Inferior parietal cortex (tissue), 1 donor: ENCODE measurements around the gene ZC3H18.
"Not testable (repeated sequence)": the region's sequence is repeated elsewhere in the genome, so short reads cannot be mapped to it uniquely, and the experiment has no call there.

Experiments
- DNase-seq: peaks from one replicate; pipeline ENCODE4 v3.0.0-alpha.2; 2016; ENCODE audit errors: extremely low spot score

The ZC3H18 gene

GRCh38 chr16:88605186-88606147, 35.3 kb downstream of the ZC3H18 start:
- no peak for DNase-seq

- DNase-seq, result no peak
Measured at GRCh38 chr16:88606148-88606757, 36.0 kb downstream of the ZC3H18 start.

- no peak for DNase-seq
Measured at GRCh38 chr16:88608076-88608475, 37.9 kb downstream of the ZC3H18 start.

GRCh38 chr16:88609426-88609825, 39.2 kb downstream of the ZC3H18 start:
- not testable (repeated sequence) for DNase-seq

- no peak for DNase-seq
Measured at GRCh38 chr16:88610080-88610479, 39.9 kb downstream of the ZC3H18 start.

GRCh38 chr16:88610909-88611812, 41.0 kb downstream of the ZC3H18 start:
- no peak for DNase-seq

GRCh38 chr16:88613293-88613692, 43.1 kb downstream of the ZC3H18 start:
- no peak for DNase-seq

GRCh38 chr16:88613911-88614817, 44.0 kb downstream of the ZC3H18 start:
- DNase-seq, result no peak

- no peak for DNase-seq
Measured at GRCh38 chr16:88614818-88615580, 44.8 kb downstream of the ZC3H18 start.

- no peak for DNase-seq
Measured at GRCh38 chr16:88616320-88616719, 46.1 kb downstream of the ZC3H18 start.

- no peak for DNase-seq
Measured at GRCh38 chr16:88616736-88617135, 46.5 kb downstream of the ZC3H18 start.

GRCh38 chr16:88617268-88618031, 47.2 kb downstream of the ZC3H18 start:
- no peak for DNase-seq

- no peak for DNase-seq
Measured at GRCh38 chr16:88618182-88618955, 48.2 kb downstream of the ZC3H18 start.

GRCh38 chr16:88618956-88619667, 48.9 kb downstream of the ZC3H18 start:
- no peak for DNase-seq

- no peak for DNase-seq
Measured at GRCh38 chr16:88619859-88620815, 49.9 kb downstream of the ZC3H18 start.

- DNase-seq, result no peak
Measured at GRCh38 chr16:88622125-88622524, 51.9 kb downstream of the ZC3H18 start.

- DNase-seq, result peak; percentile 6
Measured at GRCh38 chr16:88622866-88623265, 52.7 kb downstream of the ZC3H18 start.
